ENCODE results near the gene TMEM207.
"Not testable (repeated sequence)": the region's sequence is repeated elsewhere in the genome, so short reads cannot be mapped to it uniquely, and the experiment has no call there.

The TMEM207 gene

DNA sequence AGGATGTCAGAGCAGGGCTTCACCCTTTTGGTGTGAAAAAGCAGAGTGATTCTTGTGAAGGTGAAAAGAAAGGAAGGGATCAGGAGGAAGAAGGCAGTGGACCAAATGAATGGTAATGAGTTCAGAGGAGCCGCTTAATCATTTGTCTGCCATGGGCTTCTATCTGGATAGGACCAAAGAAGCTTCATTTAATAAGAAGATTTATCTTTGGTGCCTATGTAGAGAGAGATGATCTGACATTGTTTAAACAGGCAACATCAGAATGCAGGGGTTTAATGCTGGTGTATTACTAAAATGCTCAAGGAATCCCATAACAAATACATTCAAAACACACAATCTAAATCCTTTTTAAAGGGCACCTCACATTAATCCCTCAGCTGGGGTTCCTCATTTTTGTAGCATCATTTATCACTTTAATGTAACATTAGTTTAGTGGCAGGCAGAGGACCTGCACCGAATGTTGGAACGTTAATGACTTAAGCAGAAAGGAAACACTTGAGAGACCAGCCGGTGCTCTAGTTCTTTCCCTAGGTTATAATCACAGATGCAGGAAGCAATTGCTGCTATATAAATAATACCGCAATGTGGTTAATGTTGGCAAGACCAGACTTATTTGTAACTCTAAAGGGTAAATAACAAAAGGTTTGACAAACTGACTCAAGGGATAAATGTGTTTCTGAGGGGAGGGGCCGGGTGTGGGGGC is 36.3 kb upstream of the TMEM207 start:
- DNase-seq (ENCODE audit: low spot score), result no peak
- in situ Hi-C loops (cut with MboI; ENCODE audit: low sequenced_read_pairs, unreplicated experiment), result no loop called here
- no peak for TF ChIP-seq CTCF (IDR thresholded peaks at IDR 0.05; ENCODE audit: borderline replicate concordance, control extremely low read depth, extremely low read depth, insufficient read depth, missing control alignments)

DNA sequence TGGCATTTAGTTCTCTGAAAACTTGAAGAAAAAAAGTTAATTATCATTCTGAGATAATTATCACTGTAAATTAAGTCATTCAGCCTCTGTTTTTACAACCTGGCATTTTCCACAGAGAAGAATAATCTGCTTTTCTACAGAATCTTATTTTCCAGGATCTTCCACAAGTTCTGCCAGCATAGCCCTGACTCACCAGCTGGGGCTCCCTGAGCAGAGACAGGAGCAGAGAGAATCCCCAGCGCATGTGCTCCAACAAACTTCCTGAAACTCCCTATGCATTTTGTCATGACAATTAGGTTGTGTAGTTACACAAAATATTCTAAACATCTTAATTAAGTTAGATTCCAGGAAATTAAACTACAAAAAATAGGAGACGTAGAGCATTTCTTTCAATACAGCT is 32.1 kb upstream of the TMEM207 start:
- no peak for DNase-seq (ENCODE audit: low spot score)
- in situ Hi-C loops (cut with MboI; ENCODE audit: low sequenced_read_pairs, unreplicated experiment), result no loop called here
- TF ChIP-seq CTCF (IDR thresholded peaks at IDR 0.05; ENCODE audit: borderline replicate concordance, control extremely low read depth, extremely low read depth, insufficient read depth, missing control alignments), result no peak

DNA sequence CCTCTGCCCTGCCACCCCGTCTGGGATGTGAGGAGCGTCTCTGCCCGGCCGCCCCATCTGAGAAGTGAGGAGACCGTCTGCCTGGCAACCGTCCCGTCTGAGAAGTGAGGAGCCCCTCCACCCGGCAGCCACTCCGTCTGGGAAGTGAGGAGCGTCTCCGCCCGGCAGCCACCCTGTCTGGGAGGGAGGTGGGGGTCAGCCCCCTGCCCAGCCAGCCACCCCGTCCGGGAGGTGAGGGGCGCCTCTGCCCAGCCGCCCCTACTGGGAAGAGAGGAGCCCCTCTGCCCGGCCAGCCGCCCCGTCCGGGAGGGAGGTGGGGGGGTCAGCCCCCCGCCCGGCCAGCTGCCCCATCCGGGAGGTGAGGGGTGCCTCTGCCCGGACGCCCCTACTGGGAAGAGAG is 23.6 kb upstream of the TMEM207 start:
- DNase-seq (ENCODE audit: low spot score); in situ Hi-C loops (cut with MboI; ENCODE audit: low sequenced_read_pairs, unreplicated experiment): not testable (repeated sequence)

DNA sequence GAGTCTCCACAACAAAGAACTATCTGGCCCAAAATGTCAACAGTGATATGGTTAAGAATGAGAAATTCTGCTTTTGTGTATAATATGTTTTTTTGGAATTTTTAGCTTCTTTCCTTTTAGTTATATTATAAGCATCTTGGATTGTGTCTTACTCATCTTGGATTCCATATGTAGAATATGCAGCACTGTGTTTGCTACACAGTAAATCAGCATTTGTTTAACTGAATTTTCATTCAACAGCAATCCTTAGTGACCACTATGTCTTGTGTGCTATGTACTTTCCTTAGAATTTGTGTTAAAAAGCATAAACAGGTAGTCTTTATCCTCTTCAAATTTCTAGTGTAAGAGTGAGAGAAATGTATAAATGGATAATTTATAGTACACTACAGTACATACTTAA is 18.2 kb upstream of the TMEM207 start:
- in situ Hi-C loops (cut with MboI; ENCODE audit: low sequenced_read_pairs, unreplicated experiment), result no loop called here
- no peak for TF ChIP-seq CTCF (IDR thresholded peaks at IDR 0.05; ENCODE audit: borderline replicate concordance, control extremely low read depth, extremely low read depth, insufficient read depth, missing control alignments)
- no peak for DNase-seq (ENCODE audit: low spot score)

GRCh38 chr3:190458040-190458439 is 8.3 kb upstream of the TMEM207 start:
- TF ChIP-seq CTCF (IDR thresholded peaks at IDR 0.05; ENCODE audit: borderline replicate concordance, control extremely low read depth, extremely low read depth, insufficient read depth, missing control alignments), result no peak
- no peak for DNase-seq (ENCODE audit: low spot score)
- in situ Hi-C loops (cut with MboI; ENCODE audit: low sequenced_read_pairs, unreplicated experiment), result no loop called here

- TF ChIP-seq CTCF (IDR thresholded peaks at IDR 0.05; ENCODE audit: borderline replicate concordance, control extremely low read depth, extremely low read depth, insufficient read depth, missing control alignments), result no peak
- no peak for DNase-seq (ENCODE audit: low spot score)
- in situ Hi-C loops (cut with MboI; ENCODE audit: low sequenced_read_pairs, unreplicated experiment), result no loop called here
Observed at GRCh38 chr3:190456770-190457169, 7.1 kb upstream of the TMEM207 start.

GRCh38 chr3:190455828-190456227 is 6.1 kb upstream of the TMEM207 start:
- in situ Hi-C loops (cut with MboI; ENCODE audit: low sequenced_read_pairs, unreplicated experiment), result no loop called here
- no peak for TF ChIP-seq CTCF (IDR thresholded peaks at IDR 0.05; ENCODE audit: borderline replicate concordance, control extremely low read depth, extremely low read depth, insufficient read depth, missing control alignments)
- no peak for DNase-seq (ENCODE audit: low spot score)
